Small intestine (tissue), 7 donors: ENCODE results near the gene GP9. TPM values are rescaled to one million over a fixed set of nuclear protein-coding genes. Genes with fewer than 3 reads are reported as not detected.
"Not testable (repeated sequence)": the region's sequence is repeated elsewhere in the genome, so short reads cannot be mapped to it uniquely, and the experiment has no call there.

Source experiments
- DNase-seq, 2 donors: peaks; one replicate each; pipeline versions ENCODE4 v3.0.0 to v3.0.0-alpha.2; 2013
- FAIRE-seq: peaks from 2 replicates; lab custom pipeline; 2012; peaks lifted over from hg19 to GRCh38; lab: Jason Lieb, UNC
- H3K27ac ChIP-seq, 3 donors: one replicate each; pipeline ENCODE4 v1.5.1; 2013; ENCODE audit warnings: low read length in 2 of 3, mild to moderate bottlenecking in 2 of 3, control low read depth in 1 of 3, inconsistent platforms in 1 of 3, low read depth in 1 of 3, moderate library complexity in 1 of 3
- H3K27me3 ChIP-seq, 3 donors: one replicate each; pipeline ENCODE4 v1.6.1; 2013; ENCODE audit warnings: low read length in 3 of 3, inconsistent platforms in 1 of 3; ENCODE audit not compliant: control insufficient read depth in 3 of 3, insufficient read depth in 3 of 3
- H3K36me3 ChIP-seq, 3 donors: one replicate each; pipeline ENCODE4 v1.6.1; 2013; ENCODE audit warnings: low read length in 3 of 3, inconsistent platforms in 1 of 3, low read depth in 1 of 3, mild to moderate bottlenecking in 1 of 3, moderate library complexity in 1 of 3; ENCODE audit not compliant: control insufficient read depth in 3 of 3, insufficient read depth in 2 of 3
- H3K4me1 ChIP-seq, 3 donors: one replicate each; pipeline ENCODE4 v1.6.1; 2013; ENCODE audit warnings: low read length in 2 of 3, inconsistent platforms in 1 of 3, low read depth in 1 of 3, mild to moderate bottlenecking in 1 of 3, moderate library complexity in 1 of 3; ENCODE audit not compliant: control insufficient read depth in 3 of 3, insufficient read depth in 2 of 3
- H3K4me3 ChIP-seq, 3 donors: one replicate each; pipeline ENCODE4 v1.5.1; 2013; ENCODE audit warnings: low read length in 3 of 3, control low read depth in 1 of 3, inconsistent platforms in 1 of 3, low read depth in 1 of 3, mild to moderate bottlenecking in 1 of 3, moderate library complexity in 1 of 3
- H3K9me3 ChIP-seq, 2 donors: one replicate each; pipeline ENCODE4 v1.6.1; 2013; ENCODE audit warnings: low read depth in 1 of 2, low read length in 1 of 2; ENCODE audit not compliant: control insufficient read depth in 2 of 2, insufficient read depth in 1 of 2
- WGBS, 3 donors: extraction: QIAGEN DNeasy Blood & Tissue Kit; methylation state at CpG; one replicate each; pipeline ENCODE4 v1.1.7; 2013; 5-methylcytosine and 5-hydroxymethylcytosine counted together
- polyA plus RNA-seq, 4 donors: library from polyadenylated mRNA; stranded (reverse) in 3 of 4; unstranded in 1 of 4; fragments of 200-250 nt in 3 of 4; fragments of 120-200 nt in 1 of 4; gene quantifications; one replicate each; pipeline versions ENCODE4 v1.2.1 to v1.2.3, GENCODE V29; 2013
- donor health status: healthy with polysubstance abuse.
- donor health status: control.
- donor health status: control.
- donor health status: Bipolar disorder and iron deficiency.
- donor health status: healthy.

The GP9 gene
- polyA plus RNA-seq, 4 donors = 0.06 to 0.18 TPM; not detected in 2

- no peak for DNase-seq
- H3K27ac ChIP-seq = no peak overlapping the region
- H3K36me3 ChIP-seq = no peaks in the 10 kb centered on the region
- H3K27me3 ChIP-seq = no peaks in the 10 kb centered on the region
- H3K9me3 ChIP-seq = no peaks in the 10 kb centered on the region
- FAIRE-seq = no peak
- 70 to 73% (median 72%) methylated on average over 9 of the region's 9 CpGs for WGBS, 3 donors
- no peaks in the 10 kb centered on the region for H3K4me1 ChIP-seq
- no peak overlapping the region for H3K4me3 ChIP-seq
Observed at GRCh38 chr3:129082026-129082425, 21.4 kb downstream of the GP9 start.

DNA sequence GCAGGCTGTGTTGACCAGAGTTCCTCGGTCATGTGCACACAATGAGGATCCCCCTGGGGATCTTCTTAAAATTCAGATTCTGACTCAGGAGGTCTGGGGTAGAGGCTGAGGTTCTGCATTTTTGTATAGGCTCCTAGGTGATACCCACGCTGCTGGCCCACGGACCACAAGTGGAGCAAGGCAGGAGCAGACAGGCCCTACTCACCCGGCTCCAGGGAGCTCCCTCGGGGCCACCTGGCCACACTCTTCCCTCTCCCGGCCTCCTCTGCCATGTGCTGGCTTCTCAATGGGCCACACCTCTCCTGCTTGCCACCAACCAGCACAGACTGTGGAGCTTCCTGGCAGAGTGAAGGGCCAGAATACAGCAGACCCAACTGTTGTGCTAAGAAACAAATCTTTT is 23.9 kb downstream of the GP9 start:
- 67 to 79% (median 76%) methylated on average over 6 of the region's 6 CpGs for WGBS, 3 donors

DNA sequence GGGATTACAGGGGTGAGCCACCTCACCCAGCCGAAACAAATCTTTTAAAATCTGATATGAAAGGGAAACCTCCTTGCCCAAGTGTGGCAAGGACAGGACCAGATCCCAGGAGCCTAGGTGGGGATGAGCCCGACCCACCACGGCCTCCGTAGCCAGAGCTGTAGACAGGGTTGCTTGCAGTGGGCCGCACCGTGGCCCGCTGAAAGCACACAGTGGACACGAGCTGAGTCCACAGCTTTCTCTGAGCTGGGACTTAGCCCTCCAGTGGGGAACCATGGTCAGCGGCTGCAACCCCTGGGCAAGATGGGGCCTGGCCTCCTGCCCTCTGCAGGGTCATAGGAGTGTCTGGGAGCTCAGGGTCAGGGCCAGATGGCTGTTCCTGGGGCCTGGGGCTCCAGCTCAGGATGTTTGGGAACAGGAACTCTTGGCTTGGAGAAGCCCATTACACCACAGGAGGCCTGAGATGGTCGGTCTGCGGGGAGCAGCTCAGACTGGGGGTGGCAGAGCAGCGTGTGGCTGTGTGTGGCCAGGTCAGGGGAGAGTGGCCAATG is 24.7 kb downstream of the GP9 start:
- Histone ChIP-seq H3K4me3 (no peak overlapping the region), H3K9me3 (no peaks in the 10 kb centered on the region), H3K27ac (no peak overlapping the region), H3K27me3 (no peaks in the 10 kb centered on the region), H3K36me3 (no peaks in the 10 kb centered on the region), H3K4me1 (no peaks in the 10 kb centered on the region)
- WGBS, 3 donors = 91 to 95% (median 95%) methylated on average over 11 to 12 of the region's 12 CpGs
- DNase-seq (no peak), FAIRE-seq (no peak)

More for the DNA sequence above, 23.9 kb downstream of the GP9 start:
- H3K36me3 ChIP-seq = no peaks in the 10 kb centered on the region
- H3K27ac ChIP-seq = no peak overlapping the region
- DNase-seq (no peak), FAIRE-seq (no peak)
- no peaks in the 10 kb centered on the region for H3K9me3 ChIP-seq
- H3K27me3 ChIP-seq = no peaks in the 10 kb centered on the region
- H3K4me1 ChIP-seq = no peaks in the 10 kb centered on the region
- H3K4me3 ChIP-seq = no peak overlapping the region

GRCh38 chr3:129085818-129086217 is 25.2 kb downstream of the GP9 start:
- H3K4me1 ChIP-seq = no peaks in the 10 kb centered on the region
- DNase-seq = no peak
- H3K9me3 ChIP-seq = no peaks in the 10 kb centered on the region
- H3K27ac ChIP-seq = no peak overlapping the region
- FAIRE-seq = no peak
- no peak overlapping the region for H3K4me3 ChIP-seq
- H3K27me3 ChIP-seq = no peaks in the 10 kb centered on the region
- WGBS, 3 donors = 72 to 90% (median 87%) methylated on average over 4 of the region's 4 CpGs
- H3K36me3 ChIP-seq = no peaks in the 10 kb centered on the region

DNA sequence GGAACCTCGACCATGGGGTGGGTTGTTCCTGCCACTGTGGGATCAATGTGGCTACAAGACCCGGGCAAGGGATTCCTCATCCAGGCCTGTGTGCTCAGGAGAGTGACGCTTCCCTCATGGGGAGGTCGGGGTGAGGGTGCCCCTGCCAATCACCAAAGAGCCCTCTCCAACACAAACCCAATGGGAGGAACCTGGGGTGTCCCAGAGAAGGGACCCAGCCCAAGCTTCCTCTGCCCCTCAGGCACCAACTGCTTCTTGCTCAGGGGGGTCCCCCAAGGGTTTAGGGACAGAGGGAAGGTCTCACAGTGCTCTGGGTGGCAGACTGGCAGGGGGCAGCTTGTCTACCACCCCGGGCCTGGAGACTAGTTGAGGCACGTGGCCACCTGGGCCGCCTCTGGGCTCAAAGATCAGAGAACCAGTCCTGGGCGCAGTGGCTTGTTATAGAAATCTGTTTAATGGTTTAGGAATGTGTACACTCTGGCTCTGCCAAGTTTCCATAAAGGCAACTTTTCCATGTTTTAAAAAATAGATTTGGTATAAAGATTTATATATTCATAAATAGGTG is 26.6 kb downstream of the GP9 start:
- H3K27ac ChIP-seq = peak overlapping the region in 2 of 3 donors; percentile 50 to 75
- no peak overlapping the region for H3K4me3 ChIP-seq
- H3K9me3 ChIP-seq = no peaks in the 10 kb centered on the region
- no peaks in the 10 kb centered on the region for H3K27me3 ChIP-seq
- H3K4me1 ChIP-seq = no peaks in the 10 kb centered on the region
- 57 to 63% (median 61%) methylated on average over 6 to 8 of the region's 8 CpGs for WGBS, 3 donors
- no peak for DNase-seq
- peak; percentile 44 for FAIRE-seq
- peaks cover 2 to 8% (median 2%) of the 10 kb centered on the region in 3 donors for H3K36me3 ChIP-seq

DNA sequence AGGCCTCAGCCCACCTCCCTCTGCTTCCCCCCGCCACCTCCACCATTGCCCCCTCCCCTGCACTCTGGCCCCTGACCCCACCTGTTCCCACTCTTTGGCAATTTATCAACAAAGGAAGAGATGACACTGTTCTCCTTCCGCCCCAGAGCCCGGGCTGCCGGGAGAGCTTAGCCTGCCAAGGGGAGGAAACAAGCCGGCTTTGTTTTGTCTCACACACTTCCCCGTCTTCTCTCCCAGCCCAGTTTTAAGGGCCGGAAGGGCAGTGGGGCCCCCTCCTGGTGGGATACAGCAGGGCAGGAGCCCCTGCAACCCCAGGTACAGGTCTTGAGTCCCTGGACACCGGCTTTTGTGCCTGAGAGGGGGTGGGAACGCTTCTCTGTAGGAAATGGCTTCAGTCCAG is 27.3 kb downstream of the GP9 start:
- not testable (repeated sequence) for H3K9me3 ChIP-seq, FAIRE-seq, H3K27me3 ChIP-seq, H3K27ac ChIP-seq, H3K4me1 ChIP-seq, H3K4me3 ChIP-seq
- 0 to 19% (median 10%) methylated on average over 2 to 7 of the region's 9 CpGs for WGBS, 3 donors
- peak; percentile 23 to 29 for DNase-seq
- peaks cover 2 to 14% (median 3%) of the 10 kb centered on the region in 3 donors for H3K36me3 ChIP-seq

DNA sequence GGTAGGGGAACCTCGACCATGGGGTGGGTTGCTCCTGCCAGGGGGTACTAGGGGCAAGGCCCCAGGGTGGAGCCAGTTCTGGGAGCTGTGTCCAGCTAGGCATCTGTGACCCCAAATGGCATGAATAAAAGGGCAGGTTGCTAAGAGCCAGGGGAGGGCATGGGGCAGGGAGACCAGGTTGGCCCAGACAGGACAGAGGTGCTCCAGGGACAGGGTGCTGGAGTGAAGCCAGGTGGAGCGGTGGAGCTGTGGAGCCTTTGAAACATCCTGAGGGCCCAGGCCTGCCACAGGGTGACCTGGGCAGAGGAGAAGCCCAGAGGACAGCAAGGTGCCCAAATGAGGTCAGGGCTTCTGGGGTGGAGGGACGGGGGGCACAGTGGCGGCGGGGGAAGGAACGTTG is 27.7 kb downstream of the GP9 start:
- H3K36me3 ChIP-seq = peaks cover 2 to 17% (median 3%) of the 10 kb centered on the region in 3 donors
- DNase-seq, H3K27me3 ChIP-seq, H3K4me1 ChIP-seq, FAIRE-seq, H3K4me3 ChIP-seq, H3K9me3 ChIP-seq, H3K27ac ChIP-seq: not testable (repeated sequence)
- WGBS, 3 donors = no CpG with 5 or more reads among the region's 6 CpGs

DNA sequence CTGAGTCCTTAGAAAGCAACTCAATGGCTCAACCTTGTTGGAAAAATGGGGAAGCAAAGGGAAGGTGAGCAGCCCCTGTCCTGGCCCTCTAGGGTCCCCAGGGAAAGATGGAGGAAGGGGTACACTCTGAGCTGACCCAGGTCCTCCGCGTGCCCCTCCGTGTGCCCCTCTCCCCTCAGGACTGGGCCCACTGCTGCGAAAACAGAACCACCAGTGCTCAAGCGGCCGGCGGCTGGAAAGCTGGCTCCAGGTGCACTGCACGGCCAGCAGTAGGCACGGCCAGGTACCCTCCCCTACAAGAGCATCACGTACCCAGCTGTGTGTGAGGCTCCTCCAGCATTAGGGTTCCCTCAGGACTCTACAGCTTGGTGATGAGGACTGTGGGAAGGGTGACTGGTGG is 34.7 kb downstream of the GP9 start:
- H3K9me3 ChIP-seq = peaks cover 0 to 5% of the 10 kb centered on the region in 2 donors
- no peaks in the 10 kb centered on the region for H3K4me1 ChIP-seq
- H3K4me3 ChIP-seq = no peak overlapping the region
- 98% methylated on average over 10 of the region's 10 CpGs for WGBS, 3 donors
- FAIRE-seq (no peak), DNase-seq (no peak)
- H3K36me3 ChIP-seq = peaks cover 2 to 53% (median 3%) of the 10 kb centered on the region in 3 donors
- no peak overlapping the region for H3K27ac ChIP-seq
- H3K27me3 ChIP-seq = no peaks in the 10 kb centered on the region

- FAIRE-seq (no peak), DNase-seq (no peak)
- Histone ChIP-seq H3K27ac (no peak overlapping the region), H3K4me1 (no peaks in the 10 kb centered on the region), H3K36me3 (peaks cover 0 to 33% (median 0%) of the 10 kb centered on the region in 3 donors), H3K4me3 (no peak overlapping the region), H3K9me3 (peaks cover 0 to 5% of the 10 kb centered on the region in 2 donors), H3K27me3 (no peaks in the 10 kb centered on the region)
- WGBS, 3 donors = 52 to 72% (median 58%) methylated on average over 1 of the region's 1 CpG
Observed at GRCh38 chr3:129100274-129100673, 39.7 kb downstream of the GP9 start.
